Mucosa of rectum (tissue), 2 donors: Measurements from ENCODE around the gene RPRD1A.
"Not testable (repeated sequence)": the region's sequence is repeated elsewhere in the genome, so short reads cannot be mapped to it uniquely, and the experiment has no call there.

Experiments used
- H3K27ac ChIP-seq, 2 donors: one replicate each; pipeline ENCODE4 v1.7.0; 2013; ENCODE audit warnings: inconsistent platforms in 2 of 2, low read depth in 2 of 2, low read length in 2 of 2
- H3K27me3 ChIP-seq, 2 donors: one replicate each; pipeline ENCODE4 v1.7.0; 2013; ENCODE audit warnings: low read length in 2 of 2; ENCODE audit not compliant: control insufficient read depth in 2 of 2, insufficient read depth in 2 of 2
- H3K36me3 ChIP-seq, 2 donors: one replicate each; pipeline ENCODE4 v1.7.0; 2013; ENCODE audit warnings: low read length in 2 of 2; ENCODE audit not compliant: control insufficient read depth in 2 of 2, insufficient read depth in 2 of 2
- H3K4me1 ChIP-seq, 2 donors: one replicate each; pipeline ENCODE4 v1.7.0; 2013; ENCODE audit warnings: low read length in 2 of 2, mild to moderate bottlenecking in 1 of 2; ENCODE audit not compliant: control insufficient read depth in 2 of 2, insufficient read depth in 2 of 2
- H3K4me3 ChIP-seq, 2 donors: one replicate each; pipeline ENCODE4 v1.7.0; 2013; ENCODE audit warnings: low read length in 2 of 2
- H3K9ac ChIP-seq, 2 donors: one replicate each; pipeline ENCODE4 v1.7.0; 2013; ENCODE audit warnings: low read length in 2 of 2, low read depth in 1 of 2, mild to moderate bottlenecking in 1 of 2
- H3K9me3 ChIP-seq, 2 donors: one replicate each; pipeline ENCODE4 v1.7.0; 2013; ENCODE audit warnings: low read length in 2 of 2; ENCODE audit not compliant: control insufficient read depth in 2 of 2
- donor health status: healthy.
- donor health status: Normal muscosa, but diverticular disease.

RPRD1A gene

DNA sequence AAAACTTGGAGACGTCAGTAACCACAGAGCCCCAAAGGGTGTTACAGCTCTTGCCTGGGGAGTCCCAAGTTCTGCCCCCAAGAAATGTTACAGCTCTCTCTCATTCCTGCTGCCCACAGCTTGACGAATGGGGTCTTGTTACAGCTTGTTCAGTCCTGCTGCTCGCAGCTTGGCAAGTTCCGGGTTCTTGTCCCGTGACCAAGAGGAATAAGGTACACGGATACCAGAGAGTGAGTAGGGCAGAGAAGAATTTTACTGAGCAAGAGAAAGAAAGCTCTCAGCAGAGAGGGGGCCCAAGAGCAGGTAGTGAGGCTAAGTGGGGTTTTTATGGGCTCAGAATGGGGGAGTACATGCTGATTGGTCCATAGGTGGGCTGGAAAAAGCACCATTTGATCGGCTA lies 34.6 kb upstream of the RPRD1A start:
- no peak overlapping the region for H3K9ac ChIP-seq
- H3K4me3 ChIP-seq: no peak overlapping the region
- H3K9me3 ChIP-seq: peaks cover 0 to 3% of the 10 kb centered on the region in 2 donors
- H3K27me3 ChIP-seq: peaks cover 0 to 3% of the 10 kb centered on the region in 2 donors
- H3K27ac ChIP-seq: no peak overlapping the region
- no peaks in the 10 kb centered on the region for H3K4me1 ChIP-seq
- no peaks in the 10 kb centered on the region for H3K36me3 ChIP-seq

DNA sequence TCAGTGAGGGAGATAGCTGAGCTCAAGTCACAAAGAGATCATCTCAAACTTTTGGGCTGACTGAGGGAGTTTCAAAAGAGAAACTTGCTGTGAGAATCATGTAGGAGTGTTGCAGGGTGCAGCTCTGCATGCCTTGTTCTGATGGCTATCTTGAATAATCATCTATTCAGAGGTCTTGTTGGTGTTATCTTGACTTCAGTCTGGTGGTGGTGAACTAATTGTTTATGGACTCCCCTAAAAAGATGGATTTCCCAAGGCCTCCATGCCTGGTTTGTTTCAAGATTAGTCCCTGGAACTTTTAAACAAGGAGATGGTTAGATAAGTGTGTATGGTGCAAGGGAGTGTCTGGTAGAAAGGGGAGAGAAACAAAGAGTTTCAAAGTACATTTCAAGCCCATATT lies 32.0 kb upstream of the RPRD1A start:
- H3K4me3 ChIP-seq: no peak overlapping the region
- no peak overlapping the region for H3K9ac ChIP-seq
- H3K27me3 ChIP-seq: peaks cover 0 to 3% of the 10 kb centered on the region in 2 donors
- H3K36me3 ChIP-seq: no peaks in the 10 kb centered on the region
- H3K4me1 ChIP-seq: no peaks in the 10 kb centered on the region
- no peak overlapping the region for H3K27ac ChIP-seq
- peaks cover 0 to 3% of the 10 kb centered on the region in 2 donors for H3K9me3 ChIP-seq

DNA sequence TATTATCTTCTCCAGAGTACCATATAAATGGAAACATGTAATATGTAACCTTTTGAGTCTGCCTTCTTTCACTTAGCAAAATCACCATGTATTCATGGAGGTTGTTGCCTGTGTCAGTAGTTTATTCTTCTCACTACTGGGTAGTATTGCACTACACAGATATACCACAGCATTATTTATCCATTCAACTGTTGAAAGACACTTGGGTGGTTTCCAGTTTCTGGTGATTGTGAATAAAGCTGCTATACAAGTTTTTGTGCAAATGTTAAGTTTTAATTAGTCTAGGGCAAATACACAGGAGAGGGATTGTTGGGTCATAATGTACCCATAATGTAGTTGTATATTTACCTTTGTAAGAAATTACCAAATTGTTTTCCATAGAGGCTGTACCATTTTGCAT lies 29.6 kb upstream of the RPRD1A start:
- H3K36me3 ChIP-seq: no peaks in the 10 kb centered on the region
- H3K27me3 ChIP-seq: peaks cover 0 to 3% of the 10 kb centered on the region in 2 donors
- no peak overlapping the region for H3K4me3 ChIP-seq
- no peak overlapping the region for H3K9ac ChIP-seq
- H3K9me3 ChIP-seq: no peaks in the 10 kb centered on the region
- no peak overlapping the region for H3K27ac ChIP-seq
- H3K4me1 ChIP-seq: no peaks in the 10 kb centered on the region

DNA sequence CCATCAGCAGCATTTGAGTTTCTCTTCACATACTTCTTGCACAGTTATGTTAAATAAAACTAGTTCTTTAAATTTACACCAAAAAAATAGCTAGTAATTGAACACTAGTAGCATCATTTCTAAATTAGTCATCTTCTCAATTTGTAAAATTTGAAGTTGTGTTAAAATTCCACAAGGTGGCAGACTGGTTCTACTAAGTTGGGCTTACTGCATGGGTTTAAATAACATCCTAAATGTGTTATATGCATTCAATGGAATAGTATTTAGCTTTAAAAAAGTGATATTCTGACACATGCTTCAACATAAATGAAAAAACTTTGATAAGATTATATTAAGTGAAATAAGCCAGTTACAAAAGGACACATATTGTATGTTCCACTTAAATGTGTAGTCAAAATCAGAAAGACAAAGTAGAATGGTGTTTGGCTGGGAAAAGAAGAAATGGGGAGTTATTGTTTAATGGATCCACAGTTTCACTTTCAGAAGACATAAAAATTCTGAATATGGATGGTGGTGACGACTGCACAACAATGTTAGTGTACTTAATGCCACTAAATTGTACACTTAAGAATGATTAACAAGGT lies 28.7 kb upstream of the RPRD1A start:
- H3K27ac ChIP-seq: no peak overlapping the region
- no peaks in the 10 kb centered on the region for H3K36me3 ChIP-seq
- no peaks in the 10 kb centered on the region for H3K9me3 ChIP-seq
- H3K4me1 ChIP-seq: no peaks in the 10 kb centered on the region
- H3K27me3 ChIP-seq: peaks cover 0 to 3% of the 10 kb centered on the region in 2 donors
- H3K9ac ChIP-seq: no peak overlapping the region
- no peak overlapping the region for H3K4me3 ChIP-seq

DNA sequence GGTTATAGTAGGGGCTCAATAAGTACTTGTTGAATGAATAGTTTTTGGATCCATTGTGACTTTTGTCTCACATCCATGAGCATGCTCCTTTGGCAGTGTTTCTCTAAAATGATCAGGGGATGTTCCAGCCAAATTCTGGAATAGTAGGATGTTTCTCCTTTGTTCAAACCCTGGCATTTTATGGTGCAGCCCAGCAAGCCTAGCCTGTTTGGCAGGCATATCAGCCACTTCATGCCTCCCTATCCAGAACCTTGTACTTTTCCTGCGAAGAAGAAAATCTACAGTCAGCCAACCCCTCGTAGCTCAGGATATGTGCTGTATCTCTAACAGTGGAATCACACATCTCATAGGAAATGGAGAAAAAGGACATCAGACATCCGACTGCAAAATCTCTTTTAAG lies 27.1 kb upstream of the RPRD1A start:
- Histone ChIP-seq H3K27me3 (peaks cover 0 to 3% of the 10 kb centered on the region in 2 donors), H3K9me3 (no peaks in the 10 kb centered on the region), H3K9ac (no peak overlapping the region), H3K27ac (no peak overlapping the region), H3K4me3 (no peak overlapping the region), H3K4me1 (no peaks in the 10 kb centered on the region), H3K36me3 (no peaks in the 10 kb centered on the region)

DNA sequence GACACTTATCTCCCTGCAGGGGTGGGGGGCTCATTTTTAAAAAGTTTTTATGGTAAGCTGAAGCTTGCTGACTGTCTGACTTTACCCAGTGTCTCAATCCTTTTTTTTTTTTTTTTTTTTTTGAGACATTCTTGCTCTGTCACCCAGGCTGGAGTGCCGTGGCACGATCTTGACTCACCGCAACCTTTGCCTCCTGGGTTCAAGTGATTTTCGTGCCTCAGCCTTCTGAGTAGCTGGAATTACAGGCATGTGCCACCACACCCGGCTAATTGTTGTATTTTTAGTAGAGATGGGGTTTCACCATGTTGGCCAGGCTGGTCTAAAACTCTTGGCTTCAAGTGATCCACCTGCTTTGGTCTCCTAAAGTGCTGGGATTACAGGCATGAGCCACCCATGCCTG lies 24.8 kb upstream of the RPRD1A start:
- not testable (repeated sequence) for H3K36me3 ChIP-seq, H3K9me3 ChIP-seq, H3K9ac ChIP-seq, H3K27ac ChIP-seq, H3K27me3 ChIP-seq, H3K4me3 ChIP-seq, H3K4me1 ChIP-seq

DNA sequence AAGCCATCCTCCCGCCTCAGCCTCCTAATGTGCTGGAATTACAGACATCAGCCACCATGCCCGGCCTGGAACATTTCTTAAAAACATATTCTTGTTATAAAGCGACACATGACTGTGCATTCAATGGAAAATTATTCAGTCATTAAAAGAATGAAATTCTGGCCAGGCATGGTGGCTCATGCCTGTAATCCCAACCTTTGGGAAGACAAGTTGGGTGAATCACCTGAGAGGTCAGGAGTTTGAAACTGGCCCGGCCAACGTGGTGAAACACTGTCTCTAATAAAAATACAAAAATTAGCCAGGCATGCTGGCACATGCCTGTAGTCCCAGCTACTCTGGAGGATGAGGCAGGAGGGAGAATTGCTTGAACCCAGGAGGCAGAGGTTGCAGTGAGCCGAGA lies 21.6 kb upstream of the RPRD1A start:
- Histone ChIP-seq H3K4me1 (no peaks in the 10 kb centered on the region), H3K4me3 (no peak overlapping the region), H3K9ac (no peak overlapping the region), H3K9me3 (no peaks in the 10 kb centered on the region), H3K27ac (no peak overlapping the region), H3K27me3 (no peaks in the 10 kb centered on the region), H3K36me3 (no peaks in the 10 kb centered on the region)

DNA sequence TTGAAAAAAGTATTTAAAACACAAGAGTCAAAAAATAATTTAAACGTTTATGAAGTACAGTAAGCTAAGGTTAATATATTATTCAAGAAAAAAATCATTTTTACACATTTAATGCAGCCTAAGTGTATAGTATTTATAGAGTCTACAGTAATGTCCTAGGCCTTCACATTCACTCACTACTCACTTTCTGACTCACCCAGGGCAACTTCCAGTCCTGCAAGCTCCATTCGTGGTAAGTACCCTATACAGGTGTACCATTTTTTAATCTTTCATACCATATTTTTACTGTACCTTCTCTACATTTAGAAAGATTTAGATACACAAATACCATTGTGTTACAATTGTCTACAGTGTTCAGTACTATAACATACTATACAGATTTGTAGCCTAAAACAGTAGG lies 20.9 kb upstream of the RPRD1A start:
- Histone ChIP-seq H3K4me1 (no peaks in the 10 kb centered on the region), H3K27me3 (no peaks in the 10 kb centered on the region), H3K9ac (no peak overlapping the region), H3K4me3 (no peak overlapping the region), H3K9me3 (no peaks in the 10 kb centered on the region), H3K36me3 (no peaks in the 10 kb centered on the region), H3K27ac (no peak overlapping the region)

DNA sequence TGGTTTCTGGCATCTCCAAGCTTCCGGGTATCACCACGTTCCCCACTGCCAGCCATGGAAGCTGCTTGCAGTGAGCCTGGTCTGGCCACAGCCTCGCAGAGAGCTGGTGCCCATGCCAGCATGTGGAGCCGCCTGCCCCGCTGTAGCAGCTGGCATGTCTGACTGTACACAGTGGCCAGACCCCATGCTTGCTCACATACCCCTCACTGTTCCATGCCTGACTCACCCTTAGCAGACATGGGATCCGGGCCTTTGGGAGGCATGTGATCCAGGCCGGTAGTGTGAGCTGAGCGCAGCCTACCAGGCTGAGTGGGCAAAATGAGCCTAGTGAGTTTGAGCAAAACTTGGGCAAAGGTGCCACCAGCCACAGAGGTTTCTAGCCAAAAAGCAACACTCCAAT lies 18.8 kb upstream of the RPRD1A start:
- H3K4me3 ChIP-seq: no peak overlapping the region
- H3K9ac ChIP-seq: no peak overlapping the region
- no peak overlapping the region for H3K27ac ChIP-seq
- no peaks in the 10 kb centered on the region for H3K4me1 ChIP-seq
- no peaks in the 10 kb centered on the region for H3K36me3 ChIP-seq
- no peaks in the 10 kb centered on the region for H3K9me3 ChIP-seq
- H3K27me3 ChIP-seq: no peaks in the 10 kb centered on the region

DNA sequence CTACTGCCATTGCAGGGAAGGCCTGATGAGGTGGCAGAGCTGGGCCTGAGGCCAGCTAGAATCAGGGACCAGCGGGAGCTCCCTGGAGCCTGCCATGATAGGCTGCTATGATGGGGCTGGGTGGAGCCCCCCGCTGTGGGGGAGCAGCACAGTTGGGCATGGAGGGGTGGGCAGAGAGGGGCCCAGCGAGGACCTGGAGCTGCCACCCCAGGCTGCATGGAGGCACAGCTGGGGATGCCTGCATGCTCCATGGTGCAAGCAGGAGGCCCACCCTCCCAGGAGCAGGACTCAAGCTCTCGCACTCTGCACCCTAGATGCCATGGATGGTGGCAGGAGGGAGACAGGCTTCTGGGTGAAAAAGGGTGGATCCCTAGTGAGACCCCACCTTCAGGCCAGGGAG lies 17.8 kb upstream of the RPRD1A start:
- Histone ChIP-seq H3K4me3 (no peak overlapping the region), H3K4me1 (no peaks in the 10 kb centered on the region), H3K9ac (no peak overlapping the region), H3K9me3 (no peaks in the 10 kb centered on the region), H3K27ac (no peak overlapping the region), H3K36me3 (no peaks in the 10 kb centered on the region), H3K27me3 (no peaks in the 10 kb centered on the region)

DNA sequence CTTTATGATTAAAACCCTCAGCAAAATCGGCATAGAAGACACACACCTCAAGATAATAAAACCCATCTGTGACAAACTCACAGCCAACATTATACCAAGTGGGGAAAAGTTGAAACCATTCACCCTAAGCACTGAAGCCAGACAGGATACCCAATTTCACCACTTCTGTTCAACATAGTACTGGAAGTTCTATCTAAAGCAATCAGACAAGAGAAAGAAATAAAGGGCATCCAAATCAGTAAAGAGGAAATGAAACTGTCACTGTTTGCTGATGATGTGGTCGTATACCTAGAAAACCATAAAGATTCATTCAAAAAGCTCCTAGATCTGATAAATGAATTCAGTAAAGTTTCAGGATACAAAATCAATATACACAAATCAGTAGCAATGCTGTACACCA lies 16.4 kb upstream of the RPRD1A start:
- H3K36me3 ChIP-seq: no peaks in the 10 kb centered on the region
- no peak overlapping the region for H3K4me3 ChIP-seq
- no peaks in the 10 kb centered on the region for H3K9me3 ChIP-seq
- no peaks in the 10 kb centered on the region for H3K27me3 ChIP-seq
- H3K27ac ChIP-seq: no peak overlapping the region
- no peaks in the 10 kb centered on the region for H3K4me1 ChIP-seq
- H3K9ac ChIP-seq: no peak overlapping the region
